GM18502 (cell line): Measurements from ENCODE around the gene MOSMO.
"Not testable (repeated sequence)": the region's sequence is repeated elsewhere in the genome, so short reads cannot be mapped to it uniquely, and the experiment has no call there.

Experiments
- ATAC-seq: cut with Tn5 transposase; IDR thresholded peaks from one replicate; pipeline ENCODE4 v1.9.1; 2021; ENCODE audit warnings: mild to moderate bottlenecking; ENCODE audit not compliant: unreplicated experiment, poor library complexity

The MOSMO gene

DNA sequence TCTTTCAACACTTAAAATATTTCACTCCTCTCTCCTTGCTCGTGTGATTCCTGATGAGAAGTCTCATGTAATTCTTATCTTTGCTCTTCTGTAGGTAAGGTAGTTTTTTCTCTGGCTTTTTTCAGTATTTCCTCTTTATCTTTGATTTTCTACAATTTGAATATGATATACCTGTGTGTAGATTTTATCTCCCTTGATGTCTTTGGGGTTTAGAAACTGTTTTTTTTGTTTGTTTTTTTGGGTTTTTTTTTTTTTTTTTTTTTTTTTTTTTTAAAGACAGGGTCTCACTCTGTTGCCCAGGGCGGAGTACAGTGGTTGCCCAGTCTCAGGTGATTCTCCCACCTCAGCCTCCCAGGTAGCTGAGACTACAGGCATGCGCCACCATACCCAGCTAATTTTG, 26.6 kb downstream of the MOSMO start:
- no peak for ATAC-seq

DNA sequence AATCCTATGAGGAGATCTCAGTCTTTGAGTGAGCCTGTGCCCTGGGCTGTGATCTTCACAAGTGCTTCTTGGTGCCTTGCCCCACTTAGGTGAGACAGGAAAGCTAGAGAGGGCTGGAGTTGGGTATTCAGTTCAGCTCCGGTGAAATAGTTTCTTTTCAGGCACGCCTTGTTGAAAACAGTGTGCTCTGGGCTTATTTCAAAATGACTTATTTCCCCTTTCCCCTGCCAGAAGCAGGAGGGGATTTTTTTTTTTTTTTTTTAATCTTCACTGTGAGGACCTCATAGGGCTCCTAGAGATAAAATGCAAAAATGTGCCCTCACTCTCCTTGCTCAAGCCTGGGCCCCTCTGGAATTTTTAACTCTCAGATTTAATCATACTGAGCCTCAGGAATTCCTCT, 27.2 kb downstream of the MOSMO start:
- no peak for ATAC-seq

DNA sequence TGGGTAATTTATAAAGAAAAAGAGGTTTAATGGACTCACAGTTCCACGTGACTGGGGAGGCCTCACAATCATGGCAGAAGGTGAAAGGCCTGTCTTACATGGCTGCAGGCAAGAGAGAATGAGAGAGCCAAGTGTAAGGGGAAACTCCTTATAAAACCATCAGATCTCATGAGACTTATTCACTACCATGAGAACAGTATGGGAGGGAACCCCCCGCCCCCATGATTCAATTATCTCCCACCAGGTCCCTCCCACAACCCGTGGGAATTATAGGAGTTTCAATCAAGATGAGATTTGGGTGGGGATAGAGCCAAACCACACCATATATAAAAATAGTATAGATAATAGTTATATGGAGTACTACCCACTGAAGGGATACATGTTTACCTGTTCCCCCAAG, 36.0 kb downstream of the MOSMO start:
- not testable (repeated sequence) for ATAC-seq

DNA sequence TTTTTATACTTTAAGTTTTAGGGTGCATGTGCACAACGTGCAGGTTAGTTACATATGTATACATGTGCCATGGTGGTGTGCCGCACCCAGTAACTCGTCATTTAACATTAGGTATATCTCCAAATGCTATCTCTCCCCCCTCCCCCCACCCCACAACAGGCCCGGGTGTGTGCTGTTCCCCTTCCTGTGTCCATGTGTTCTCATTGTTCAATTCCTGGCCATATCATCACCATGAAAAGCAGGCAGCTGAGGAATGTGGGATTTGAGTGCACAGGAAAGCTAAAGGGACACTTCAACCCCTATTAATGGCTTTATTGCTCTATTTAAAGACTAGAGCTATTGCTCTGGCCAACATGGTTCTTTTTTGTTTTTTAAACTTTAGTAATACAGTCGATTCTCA, 38.0 kb downstream of the MOSMO start:
- ATAC-seq = not testable (repeated sequence)

DNA sequence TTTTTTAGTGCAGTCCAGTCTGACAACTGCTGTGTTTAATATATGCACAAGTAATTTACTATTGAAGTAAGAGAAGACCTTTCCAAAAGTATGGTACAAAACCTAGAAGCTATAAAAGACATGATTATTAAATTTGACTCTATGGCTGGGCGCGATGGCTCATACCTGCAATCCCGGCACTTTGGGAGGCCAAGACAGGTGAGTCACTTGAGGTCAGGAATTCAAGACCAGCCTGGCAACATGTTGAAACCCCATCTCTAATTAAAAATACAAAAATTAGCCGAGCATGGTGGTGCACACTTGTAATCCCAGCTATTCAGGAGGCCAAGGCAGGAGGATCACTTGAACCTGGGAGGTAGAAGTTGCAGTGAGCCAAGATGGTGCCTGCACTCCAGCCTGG, 43.1 kb downstream of the MOSMO start:
- ATAC-seq = no peak

DNA sequence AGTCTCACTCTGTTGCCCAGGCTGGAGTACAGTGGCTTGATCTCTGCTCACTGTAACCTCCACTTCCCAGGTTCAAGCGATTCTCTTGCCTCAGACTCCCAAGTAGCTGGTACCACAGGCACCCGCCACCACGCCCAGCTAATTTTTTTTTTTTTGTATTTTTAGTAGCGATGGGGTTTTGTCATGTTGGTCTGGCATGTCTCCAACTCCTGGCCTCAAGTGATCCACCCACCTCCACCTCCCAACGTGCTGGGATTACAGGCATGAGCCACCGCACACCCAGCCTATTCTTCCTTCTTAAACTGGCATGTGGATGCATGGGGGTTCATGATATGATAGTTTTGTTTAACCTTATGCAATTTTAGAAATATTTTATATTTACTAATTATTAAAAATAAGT, 45.1 kb downstream of the MOSMO start:
- ATAC-seq = no peak

DNA sequence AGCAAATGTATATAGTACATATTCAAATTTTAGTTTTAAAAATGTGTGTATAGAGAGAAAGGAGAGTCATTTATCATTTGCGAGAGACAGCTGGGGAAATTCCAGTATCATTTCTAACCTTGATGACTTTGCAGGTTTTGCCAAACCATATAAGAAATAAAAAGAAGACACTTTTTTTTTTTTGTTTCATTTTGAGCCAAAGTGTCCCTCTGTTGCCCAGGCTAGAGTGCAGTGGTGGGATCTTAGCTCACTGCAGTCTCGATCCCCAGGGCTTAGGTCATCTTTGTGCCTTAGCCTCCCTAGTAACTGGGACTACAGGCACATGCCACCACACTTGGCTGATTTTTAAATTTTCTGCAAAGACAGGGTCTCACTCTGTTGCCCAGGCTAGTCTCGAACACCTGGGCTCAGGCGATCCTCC, 46.0 kb downstream of the MOSMO start:
- ATAC-seq = no peak

DNA sequence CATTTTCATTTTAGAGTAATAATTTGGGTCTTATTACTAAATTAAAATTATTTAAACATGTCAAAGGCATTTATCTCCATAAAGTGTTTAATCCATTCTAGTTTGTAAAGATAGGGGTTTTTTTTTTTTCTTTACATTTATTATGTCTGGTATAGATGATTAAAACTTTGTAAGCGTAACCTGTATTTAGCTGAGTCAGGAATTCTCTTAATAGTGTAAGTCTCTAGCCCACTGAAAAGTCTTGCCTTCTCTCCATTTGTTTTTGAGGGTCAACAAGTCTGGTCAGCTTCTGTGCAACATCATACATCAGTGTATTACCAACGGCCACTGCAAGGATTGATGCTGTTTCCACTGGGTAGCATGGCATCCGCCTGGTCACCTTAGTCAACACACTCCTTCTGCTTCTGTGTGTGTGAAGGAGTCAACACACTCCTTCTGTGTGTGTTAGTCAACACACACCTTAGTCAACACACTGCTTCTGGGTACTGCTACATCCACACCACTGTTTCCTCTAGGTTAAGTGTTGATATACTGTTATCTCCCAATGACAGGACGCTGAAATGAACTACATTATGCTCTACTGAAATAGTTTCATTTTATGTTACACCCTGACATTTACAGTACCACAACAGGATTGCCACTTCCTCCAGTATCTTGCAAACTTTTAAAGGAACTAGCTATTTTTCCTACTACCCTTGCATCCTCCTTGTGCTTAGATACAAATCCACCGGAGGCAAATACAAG, 47.1 kb downstream of the MOSMO start:
- ATAC-seq = no peak

DNA sequence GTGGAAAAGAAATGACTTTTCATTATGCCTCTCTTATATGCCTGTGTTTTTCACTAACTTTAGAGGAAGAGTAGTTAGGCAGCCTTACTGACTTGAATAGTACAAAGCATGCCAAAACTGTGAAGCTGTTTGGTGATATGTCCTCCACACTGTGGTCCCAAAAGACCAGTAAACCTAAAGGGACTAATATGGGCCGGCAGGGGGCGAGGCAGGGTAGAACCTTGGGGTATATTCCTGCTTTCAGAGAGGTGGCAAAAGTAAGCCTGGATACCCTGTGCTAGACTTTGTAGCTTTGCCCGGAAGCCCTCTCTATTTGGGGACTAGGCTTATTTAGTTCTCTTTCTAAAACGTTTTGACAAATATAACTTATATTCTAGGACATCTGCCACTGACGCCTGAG, 48.0 kb downstream of the MOSMO start:
- no peak for ATAC-seq

DNA sequence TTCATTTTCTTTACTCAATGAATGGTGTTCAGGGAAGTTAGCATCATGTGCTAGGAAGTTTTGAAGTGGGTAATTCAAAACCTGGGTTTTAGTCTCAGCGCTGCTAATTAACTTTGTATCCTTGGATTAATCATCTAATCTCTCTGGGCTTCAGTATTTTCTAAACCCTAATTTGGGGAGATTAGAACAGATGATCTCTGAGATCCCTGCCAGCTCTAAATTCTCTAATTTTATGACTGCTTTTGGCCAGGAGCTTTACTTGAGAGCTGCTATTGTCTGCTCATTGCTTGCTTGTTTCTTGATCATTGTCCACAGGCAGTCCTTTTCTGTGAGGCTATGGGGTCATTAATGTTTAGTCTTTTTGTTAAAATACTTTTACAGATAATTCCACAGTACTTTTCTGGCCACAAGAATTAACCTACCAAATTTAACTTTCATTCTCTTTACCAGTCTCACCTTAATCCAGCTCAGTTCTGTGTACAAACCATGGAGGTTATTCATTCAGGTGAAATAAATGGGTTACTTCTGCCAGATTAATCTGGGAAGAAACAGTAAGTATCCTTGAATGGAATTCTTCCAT, 56.1 kb downstream of the MOSMO start:
- no peak for ATAC-seq

DNA sequence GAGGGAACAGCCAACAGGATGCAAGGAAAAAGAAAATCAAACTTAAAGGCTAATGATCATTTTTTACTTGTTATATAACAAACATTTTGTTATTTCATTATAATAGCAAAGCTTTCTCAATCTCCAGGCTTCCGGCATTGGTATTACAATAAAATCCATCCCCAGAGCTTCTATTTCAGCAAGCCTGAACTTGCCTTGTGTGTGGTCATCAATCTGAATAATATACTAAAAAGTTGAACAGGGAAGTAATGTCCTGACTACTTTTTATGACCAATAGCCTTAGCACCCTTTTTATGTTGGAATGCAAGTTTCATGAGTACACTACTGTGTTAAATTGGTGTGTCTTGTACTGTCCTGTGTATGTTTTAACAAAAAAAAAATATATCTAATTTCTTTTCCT, 57.3 kb downstream of the MOSMO start:
- ATAC-seq = no peak

DNA sequence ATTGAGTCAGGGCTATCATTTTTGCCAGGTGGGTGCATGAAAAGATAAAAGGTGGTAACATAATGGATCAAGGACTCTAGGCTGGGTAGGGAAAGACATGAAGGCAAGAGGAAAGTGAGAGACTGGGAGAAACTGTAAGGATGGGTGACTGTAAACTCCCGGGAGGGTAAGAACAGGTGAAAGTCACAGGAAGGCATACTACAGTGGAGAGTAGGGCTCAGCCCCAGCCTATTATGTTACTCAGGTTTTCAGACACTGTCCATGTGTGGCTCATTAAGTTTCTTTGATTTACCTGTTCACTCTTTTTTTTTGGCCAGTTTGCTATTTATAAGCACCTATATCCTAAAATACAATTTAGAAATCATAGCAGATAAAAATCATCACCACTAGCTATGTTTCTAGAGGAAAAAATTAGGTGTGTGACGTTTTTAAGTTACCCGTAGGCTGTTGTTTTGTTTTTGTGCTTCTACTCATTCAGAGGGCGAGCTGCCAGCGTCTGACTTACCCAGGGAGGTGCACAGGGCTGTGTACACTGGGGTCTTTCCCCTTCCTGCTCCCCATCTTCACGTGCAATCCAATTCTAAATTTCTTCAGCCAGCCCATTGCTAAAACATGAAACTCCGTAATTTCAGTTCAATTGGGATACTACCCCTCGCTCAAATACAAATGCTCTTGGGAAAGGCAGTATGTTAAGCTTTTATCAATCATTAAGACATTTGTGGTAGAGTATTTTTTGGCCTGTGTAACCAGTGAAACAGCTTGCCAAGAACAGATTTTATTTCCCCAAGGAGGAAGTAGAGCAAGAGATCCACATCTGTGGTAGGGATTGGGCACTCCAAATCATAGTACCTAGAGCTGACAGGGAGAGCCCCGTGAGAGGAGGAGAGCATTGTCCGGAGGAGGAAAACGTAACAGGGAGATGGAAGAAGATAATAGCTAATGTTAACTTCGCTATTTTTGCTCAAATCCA, 62.7 kb downstream of the MOSMO start:
- ATAC-seq = no peak

DNA sequence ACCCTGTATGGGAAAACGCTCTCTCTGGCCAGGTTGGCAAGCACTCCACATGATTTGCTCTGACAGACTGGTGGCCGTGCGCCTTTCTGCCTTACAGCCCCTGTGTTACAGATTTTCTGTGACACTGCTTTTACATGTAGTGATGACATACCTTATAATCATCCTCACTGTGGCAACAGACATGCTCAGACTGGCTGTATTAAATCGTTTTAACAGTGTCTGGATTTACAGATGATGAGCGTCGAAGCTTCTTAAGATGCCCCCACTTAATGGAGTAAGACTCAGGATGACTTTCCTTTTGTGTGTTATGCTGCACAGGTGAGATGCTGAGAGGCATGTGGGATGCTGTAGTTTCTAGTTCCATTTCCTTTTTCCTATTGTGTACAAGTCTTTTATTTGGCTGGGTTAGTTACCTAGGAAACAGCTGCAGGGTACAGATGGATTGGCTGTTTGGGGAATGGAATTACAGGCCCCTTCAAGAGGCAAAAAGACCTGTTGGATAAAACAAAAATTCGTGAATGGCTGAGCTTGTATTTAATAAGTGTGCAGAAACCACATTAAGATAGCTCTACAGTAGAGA, 63.5 kb downstream of the MOSMO start:
- ATAC-seq = no peak

DNA sequence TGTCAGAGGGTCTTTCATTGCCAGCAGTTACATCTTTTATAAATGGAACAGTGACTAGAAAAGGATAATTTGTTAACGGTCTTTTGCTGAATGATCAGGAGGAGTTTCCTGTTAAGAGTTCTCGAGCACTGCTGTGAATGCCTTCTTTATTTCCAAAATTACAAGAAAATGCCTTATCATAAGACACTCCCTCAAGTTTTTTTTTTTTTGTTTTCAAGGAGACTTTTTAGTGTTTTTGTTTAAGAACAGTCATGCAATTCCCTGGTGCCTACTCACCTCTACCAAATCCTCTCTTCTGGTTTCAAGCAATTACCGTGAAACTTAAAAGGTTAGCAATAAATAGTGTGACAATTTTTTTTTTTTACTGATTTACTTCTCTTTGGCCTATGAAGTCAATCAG, 65.4 kb downstream of the MOSMO start:
- ATAC-seq = no peak

DNA sequence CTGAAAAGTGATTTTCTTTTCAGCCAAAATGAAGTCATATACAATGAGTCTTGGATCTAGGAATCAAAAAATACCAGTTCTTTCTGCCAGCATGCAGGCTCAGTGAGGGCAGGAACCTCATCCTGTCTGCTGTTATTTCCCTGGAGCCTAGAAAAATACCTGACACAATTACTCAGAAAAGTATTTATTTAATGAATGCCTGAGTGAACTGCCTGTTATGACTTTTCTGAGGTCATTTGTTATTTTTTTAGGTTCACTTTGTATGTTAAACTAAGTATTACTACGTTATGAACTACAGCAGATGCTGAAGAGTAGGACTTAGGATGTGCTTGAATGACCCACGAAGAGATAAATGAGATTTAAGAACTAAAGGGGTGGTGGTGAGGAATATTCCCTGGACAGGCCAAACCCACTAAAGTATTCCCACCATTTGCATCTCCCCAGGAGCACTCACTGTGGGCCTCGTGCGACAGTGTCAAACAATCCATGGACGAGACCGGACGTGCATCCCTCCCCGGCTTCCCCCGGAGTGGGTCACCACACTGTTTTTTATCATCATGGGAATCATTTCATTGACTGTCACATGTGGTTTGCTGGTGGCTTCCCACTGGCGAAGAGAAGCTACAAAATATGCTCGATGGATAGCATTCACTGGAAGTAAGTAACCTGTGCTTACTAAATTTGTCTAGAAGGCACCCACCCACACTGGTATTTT, 67.3 kb downstream of the MOSMO start:
- no peak for ATAC-seq

DNA sequence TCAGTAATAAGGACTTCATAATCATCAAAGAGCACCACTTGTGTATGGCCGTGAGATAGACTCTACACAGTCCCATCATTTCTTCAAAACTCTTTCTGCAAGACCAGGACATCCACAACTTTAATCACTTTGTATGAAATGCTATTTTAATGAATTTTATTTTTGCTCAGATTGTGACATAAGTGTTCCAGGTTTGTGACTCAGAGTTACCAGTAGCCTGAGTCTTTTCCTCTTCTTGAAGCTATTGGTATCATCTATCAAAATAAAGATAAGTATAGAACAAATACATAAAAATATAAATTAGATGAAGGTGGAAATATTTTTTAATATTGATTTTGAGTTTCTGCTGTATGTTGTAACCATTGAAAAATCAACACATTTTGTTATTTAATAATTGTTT, 67.9 kb downstream of the MOSMO start:
- no peak for ATAC-seq

DNA sequence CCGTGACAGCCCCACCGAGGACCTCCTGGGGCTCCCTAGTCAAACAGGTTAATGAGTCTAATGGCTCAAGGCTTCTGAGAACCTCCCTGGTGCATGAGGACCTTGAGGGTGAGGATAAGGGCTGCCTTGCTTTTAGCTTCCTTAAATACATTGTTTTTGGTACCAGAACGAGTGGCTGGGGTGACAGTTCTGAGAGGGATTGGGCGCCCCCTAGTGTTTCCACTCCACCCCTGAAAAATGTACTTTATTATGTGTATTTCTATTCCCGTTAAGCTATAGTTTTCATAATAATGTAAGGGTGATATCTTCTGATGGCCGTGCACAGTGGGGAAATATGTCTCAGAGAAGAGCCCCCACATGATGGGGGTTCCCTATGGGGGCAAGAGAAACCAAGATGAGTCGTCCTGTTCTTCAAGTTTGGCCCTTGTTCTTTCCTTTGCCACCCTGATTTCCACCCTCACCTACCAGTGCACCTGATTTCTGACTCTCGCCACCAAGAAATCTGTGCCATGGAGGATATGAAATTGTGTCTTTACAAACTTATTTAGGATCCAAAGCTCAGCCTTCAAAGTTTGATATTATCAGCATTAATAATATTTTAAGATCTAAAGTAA, 69.9 kb downstream of the MOSMO start:
- no peak for ATAC-seq

DNA sequence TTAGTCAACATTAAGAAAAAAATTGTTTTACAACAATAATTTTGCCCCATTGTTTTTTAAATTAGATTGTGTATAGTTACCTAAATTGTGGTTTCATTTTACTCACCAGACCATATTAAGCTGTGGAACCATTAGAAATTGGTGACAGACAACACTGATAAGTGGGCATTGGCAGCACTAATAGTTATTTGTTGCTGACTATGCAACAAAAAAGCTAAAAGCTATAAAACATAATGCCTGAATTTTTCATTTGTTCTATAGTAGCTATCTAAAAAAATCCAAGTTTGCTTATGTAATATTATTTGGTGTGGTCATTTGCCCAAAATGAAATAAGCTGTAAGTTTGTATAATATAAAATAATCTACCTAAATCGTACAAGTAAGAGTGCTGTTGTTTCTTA, 70.7 kb downstream of the MOSMO start:
- ATAC-seq = no peak

DNA sequence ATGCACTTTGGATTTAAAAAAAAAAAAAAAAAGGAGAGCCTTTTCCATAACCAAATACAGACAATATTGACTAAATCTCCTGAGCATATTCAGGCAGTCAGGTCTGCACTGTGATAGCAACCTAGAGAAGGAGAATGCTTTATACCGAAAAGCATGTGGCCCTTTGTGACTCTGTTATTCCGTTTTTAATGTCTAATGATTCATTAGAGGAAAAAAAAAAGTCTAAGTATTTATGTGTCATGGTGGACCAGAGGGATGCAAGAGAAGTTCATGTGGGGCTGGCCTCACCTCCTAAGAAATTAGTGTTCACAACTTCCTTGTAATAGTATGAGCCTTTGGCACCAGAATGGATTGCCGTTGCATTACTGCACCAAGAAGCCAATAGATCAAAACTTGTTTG, 73.1 kb downstream of the MOSMO start:
- ATAC-seq = no peak

DNA sequence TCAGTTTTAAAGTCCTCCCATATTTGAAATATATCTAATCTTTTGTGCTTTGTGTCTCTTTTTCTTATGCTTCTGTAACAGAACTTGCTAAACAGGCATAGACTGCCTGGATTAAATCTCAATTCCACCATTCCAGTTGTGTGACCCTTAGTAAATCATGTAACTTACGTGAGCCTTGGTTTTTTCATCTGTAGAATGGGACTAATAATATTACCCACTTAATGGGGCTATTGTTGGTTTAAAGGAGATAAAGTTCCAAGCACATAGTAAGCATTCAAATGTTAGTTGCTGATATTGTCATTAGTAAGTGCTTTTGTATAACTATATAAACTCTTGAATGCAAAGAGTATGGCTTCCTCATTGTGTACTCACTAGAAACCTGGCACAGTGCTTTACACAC, 78.5 kb downstream of the MOSMO start:
- ATAC-seq = no peak
